GM18511 (cell line): ENCODE data around the gene PHKA2.
"Not testable (repeated sequence)": the region's sequence is repeated elsewhere in the genome, so short reads cannot be mapped to it uniquely, and the experiment has no call there.

Source experiments
- ATAC-seq: cut with Tn5 transposase; IDR thresholded peaks from one replicate; pipeline ENCODE4 v1.9.1; 2021; ENCODE audit warnings: mild to moderate bottlenecking, moderate library complexity; ENCODE audit not compliant: unreplicated experiment

The PHKA2 gene, protein sequence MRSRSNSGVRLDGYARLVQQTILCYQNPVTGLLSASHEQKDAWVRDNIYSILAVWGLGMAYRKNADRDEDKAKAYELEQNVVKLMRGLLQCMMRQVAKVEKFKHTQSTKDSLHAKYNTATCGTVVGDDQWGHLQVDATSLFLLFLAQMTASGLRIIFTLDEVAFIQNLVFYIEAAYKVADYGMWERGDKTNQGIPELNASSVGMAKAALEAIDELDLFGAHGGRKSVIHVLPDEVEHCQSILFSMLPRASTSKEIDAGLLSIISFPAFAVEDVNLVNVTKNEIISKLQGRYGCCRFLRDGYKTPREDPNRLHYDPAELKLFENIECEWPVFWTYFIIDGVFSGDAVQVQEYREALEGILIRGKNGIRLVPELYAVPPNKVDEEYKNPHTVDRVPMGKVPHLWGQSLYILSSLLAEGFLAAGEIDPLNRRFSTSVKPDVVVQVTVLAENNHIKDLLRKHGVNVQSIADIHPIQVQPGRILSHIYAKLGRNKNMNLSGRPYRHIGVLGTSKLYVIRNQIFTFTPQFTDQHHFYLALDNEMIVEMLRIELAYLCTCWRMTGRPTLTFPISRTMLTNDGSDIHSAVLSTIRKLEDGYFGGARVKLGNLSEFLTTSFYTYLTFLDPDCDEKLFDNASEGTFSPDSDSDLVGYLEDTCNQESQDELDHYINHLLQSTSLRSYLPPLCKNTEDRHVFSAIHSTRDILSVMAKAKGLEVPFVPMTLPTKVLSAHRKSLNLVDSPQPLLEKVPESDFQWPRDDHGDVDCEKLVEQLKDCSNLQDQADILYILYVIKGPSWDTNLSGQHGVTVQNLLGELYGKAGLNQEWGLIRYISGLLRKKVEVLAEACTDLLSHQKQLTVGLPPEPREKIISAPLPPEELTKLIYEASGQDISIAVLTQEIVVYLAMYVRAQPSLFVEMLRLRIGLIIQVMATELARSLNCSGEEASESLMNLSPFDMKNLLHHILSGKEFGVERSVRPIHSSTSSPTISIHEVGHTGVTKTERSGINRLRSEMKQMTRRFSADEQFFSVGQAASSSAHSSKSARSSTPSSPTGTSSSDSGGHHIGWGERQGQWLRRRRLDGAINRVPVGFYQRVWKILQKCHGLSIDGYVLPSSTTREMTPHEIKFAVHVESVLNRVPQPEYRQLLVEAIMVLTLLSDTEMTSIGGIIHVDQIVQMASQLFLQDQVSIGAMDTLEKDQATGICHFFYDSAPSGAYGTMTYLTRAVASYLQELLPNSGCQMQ

GRCh38 chrX:18983666-18984380, at the start of gene PHKA2:
Gene PHKA2, minus strand, starts transcription at chrX:18984114. Its CDS starts 182 bp downstream, at chrX:18983932.
- peak; percentile 52 for ATAC-seq

DNA sequence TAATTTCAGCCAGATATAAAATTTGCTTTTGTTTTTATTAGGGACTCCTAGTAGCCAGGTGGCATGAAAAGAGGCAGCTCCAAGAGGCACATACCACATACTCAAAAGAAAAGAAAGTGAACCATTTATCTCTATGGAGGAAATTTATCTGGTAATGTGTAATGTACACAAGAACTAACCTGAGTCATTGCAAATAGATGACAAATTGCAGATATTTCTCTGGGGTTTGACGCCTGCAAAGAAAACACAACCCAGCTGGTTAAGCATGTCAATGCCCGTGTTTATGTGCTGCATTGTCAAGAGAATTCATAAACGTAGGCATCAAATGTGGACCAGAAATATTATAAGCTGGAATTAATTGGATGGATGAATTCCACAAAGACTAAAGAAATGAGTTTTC, 46.9 kb upstream of the PHKA2 start:
- no peak for ATAC-seq

DNA sequence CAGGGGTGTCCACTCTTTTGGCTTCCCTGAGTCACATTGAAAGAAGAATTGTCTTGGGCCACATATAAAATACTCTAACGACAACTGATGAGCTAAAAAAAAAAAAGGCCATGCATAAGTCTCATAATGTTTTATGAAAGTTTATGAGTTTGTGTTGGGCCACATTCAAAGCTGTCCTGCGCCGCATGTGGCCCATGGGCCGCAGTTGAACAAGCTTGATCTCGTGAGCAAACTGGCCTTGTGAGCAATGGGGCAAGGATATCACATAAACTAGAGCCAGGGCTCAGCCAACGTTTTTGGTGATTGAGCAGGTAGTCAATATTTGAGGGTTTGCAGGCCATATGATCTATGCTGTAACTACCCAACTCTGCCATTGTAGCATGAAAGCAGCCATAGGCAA, 44.6 kb upstream of the PHKA2 start:
- ATAC-seq, result no peak

GRCh38 chrX:19024366-19024765, 40.5 kb upstream of the PHKA2 start:
- ATAC-seq, result no peak

GRCh38 chrX:19019996-19020395, 36.1 kb upstream of the PHKA2 start:
- ATAC-seq, result no peak

DNA sequence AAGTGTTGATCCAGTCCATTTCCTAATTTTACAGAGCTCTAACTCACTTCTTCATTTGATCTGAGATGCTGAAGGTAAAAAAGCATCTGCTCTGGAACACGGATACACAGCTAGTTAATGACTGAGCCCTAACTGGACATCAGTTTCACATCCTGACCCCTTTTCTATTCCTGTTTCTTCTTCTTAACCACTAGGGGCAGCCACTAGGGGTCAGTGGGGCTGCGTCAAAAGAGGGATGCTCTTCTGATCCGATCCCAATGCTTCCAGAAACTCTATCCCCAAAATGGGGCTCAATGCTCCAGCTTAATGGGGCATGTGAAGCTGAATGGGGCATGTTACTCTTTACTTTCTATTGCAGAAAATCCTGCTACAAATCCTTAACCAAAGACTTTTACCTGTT, 33.4 kb upstream of the PHKA2 start:
- no peak for ATAC-seq

DNA sequence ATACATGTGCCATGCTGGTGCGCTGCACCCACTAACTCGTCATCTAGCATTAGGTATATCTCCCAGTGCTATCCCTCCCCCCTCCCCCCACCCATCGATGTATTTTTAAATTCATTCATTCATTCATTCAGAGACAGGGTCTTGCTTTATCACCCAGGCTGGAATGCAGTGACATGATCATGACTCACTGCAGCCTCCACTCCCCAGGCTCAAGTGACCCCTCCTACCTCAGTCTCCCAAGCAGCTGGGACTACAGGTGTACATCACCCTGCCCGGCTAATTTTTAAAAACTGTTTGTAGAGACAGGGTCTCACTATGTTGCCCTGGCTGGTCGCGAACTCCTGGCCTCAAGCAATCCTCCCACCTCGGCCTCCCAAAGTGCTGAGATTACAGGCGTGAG, 32.7 kb upstream of the PHKA2 start:
- not testable (repeated sequence) for ATAC-seq

- ATAC-seq, result no peak
These were observed 24.0 kb upstream of the PHKA2 start for GRCh38 chrX:19007868-19008267.

DNA sequence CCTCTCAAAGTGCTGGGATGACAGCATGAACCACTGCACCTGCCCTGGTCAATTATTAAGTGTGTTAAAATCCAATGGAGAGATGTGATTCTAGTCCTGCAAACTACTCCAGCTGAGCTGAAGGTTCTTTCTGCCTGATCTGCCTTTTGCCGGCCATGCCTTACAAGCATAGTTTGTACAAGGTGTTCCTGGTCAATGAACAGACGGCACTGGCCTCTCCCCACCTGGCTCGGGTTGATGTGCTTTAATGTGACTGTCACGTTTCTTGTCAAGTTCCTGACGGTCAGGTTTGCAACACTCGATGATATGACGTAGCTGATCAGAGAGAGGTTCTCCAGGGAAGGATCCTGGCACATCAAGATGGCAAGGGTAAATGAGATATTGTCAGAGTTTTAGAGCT, 23.1 kb upstream of the PHKA2 start:
- ATAC-seq, result no peak

DNA sequence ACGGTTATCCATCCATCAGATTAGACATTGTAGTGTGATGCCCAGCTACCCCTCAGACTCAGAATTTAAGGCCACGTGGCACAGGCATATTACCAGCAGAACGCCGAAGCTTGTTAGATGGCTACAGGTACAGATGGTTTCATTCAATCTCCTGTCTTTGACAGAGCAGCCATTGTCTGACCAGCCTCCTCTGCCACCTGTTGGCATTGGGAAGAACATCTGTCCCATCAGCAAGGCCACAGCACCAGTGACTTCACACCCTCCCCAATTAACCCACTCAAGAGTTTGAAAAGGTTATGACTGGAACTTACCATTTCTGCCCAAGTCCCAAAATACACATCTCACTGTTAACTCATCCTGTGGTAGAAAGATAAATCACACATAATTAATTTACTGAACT, 22.0 kb upstream of the PHKA2 start:
- ATAC-seq, result no peak

DNA sequence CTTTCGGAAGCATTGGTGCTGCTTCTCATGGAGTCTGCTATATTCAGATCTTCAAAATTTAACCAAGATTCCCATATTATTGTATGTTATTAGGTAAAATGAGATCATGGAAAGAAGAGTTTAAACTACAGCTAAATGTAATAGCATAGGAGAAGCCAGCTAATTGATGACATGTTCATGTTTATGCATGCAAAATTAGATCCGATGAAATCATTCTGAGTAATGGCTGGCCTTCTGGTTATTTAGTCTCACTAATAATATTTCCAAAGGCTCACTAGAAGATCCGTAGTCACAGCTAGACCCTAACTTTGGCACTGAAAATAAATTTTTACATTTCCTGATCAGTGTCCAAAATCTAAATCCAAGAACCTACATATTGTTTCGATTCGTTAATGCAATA, 19.8 kb upstream of the PHKA2 start:
- ATAC-seq, result no peak

DNA sequence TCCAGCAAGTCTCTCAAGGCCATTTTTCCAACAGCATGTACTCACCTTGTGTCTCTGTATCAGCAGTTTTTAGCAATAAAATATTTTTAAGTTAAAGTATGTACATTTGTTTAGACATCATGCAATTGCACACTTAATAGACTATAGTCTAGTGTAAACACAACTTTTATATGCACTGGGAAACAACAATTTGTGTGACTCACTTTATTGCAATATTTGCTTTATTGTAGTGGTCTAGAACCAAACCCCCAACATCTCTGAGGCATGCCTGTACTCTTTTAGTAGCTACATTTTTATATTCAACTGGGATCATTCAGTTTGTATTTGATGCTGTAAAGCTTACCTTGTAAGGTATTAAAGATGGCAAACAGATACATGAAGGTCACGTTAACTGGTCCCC, 14.7 kb upstream of the PHKA2 start:
- no peak for ATAC-seq

DNA sequence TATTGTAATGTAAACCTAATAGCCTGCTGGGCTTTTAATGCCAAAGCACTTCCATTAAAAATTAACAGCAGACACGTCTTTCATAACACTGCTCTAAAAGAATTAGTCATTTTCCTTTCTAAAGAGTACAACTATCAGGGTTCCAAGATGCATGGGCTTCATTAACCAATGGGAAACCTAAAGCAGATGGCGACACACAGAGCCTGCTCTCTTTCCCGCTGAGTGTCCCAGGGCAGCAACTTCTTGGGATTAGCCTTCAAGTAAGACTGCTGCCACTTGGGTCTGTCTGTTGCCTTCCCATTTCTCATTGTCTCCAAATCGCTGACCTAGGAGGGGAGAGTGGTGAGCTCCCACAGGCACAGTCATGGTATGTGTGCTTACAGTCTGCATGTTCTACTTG, 14.0 kb upstream of the PHKA2 start:
- ATAC-seq, result no peak

- no peak for ATAC-seq
These were observed 12.6 kb upstream of the PHKA2 start for GRCh38 chrX:18996536-18996935.

DNA sequence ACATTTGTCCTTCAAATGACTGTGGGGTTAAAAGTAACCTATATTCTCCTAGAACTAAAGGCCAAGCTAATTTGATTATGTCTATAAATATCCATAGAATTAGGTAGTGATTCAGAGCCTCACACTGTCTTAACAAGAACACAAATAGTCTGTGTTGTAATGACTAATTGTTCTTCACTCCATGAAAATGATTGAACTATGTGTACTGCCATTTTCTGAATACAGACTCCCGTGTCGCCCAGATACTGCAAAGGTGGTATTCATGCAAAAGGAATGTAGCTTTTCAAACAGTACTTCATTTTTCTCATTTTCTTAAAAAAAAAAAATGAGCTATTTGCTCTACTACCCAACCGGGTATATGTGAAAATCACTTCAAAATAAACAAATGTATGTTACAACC, 11.3 kb upstream of the PHKA2 start:
- no peak for ATAC-seq

DNA sequence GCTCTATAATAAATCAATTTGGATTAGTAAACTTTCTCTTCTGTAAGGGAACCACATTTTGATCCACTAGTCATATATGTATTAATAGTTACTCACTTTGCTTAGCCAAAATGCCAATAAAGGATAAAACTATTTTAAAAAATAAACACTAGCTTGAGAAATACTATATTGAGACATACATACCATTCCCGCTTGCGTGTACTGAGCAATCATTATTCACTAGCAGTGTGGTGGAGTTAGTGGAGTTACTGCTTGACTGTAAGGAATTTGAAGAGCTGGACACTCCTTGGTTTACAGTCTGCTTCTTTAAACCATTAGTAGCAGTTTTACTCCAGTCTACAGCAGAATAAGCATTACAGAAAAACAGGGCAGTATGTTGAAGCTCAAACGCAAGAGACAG, 10.8 kb upstream of the PHKA2 start:
- no peak for ATAC-seq

DNA sequence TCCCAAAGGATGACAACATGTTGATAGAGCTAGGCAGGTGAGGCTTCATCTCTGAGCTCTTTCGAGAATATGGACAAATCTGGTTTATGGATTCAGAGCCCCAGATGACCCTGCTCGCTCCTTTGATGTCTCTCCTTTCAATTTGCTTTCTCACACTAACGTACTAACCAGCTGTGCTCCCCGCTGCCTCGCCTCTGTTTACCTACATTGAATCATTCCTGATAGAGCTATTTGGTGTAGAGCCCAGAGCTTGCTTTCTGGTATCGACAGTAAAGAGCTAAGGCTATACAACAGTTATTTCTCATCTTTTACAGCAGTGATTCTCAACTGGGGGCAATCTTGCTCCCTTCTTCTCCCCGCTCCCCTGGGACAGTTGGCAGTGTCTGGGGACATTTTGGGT, 8.9 kb upstream of the PHKA2 start:
- ATAC-seq, result no peak

GRCh38 chrX:18985186-18985435, 1.2 kb upstream of the PHKA2 start:
- ATAC-seq, result no peak

- peak; percentile 88 for ATAC-seq
These were observed 669 bp upstream of the PHKA2 start for GRCh38 chrX:18984381-18985185.

DNA sequence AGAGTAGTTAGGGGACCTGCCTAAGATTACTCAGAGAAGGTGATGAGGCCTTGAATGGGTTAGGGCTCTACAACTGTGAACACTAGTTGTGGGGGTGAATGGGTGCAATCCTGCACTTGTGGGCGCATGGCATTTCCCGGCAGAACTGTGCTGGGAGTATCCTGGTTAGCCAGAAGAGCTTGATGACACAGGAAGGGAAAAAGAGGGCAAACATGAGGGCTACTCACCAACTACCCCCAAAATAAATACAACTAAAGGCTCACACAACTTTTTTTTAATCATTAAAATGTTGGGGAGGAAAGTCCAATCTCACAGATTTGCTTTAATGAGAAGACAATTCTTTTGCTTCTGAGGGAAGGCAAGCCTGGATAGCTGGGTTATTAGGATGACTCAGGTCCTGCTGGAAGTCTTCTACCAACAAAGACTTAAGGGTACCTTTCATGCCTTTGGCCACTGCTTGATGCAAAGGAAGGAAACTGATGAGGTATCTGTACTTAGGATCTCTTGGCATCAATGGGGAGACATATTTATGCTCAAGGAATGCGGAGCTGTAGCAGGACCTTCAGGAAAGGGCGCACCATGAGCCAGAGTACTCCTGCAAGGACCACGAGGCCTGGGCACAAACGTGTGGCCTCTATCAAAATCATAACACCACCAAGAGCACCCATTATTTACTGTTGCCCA, 2.6 kb downstream of the PHKA2 start:
- no peak for ATAC-seq
